Spleen (tissue), 7 donors: ENCODE measurements around the gene ABCA3.

Experiments
- POLR2A ChIP-seq, 3 donors: fragments of 450-650 bp; IDR thresholded peaks; one replicate each; pipeline ENCODE4 v1.5.1; 2017; ENCODE audit warnings: antibody characterized with exemption in 3 of 3, mild to moderate bottlenecking in 1 of 3
- POLR2AphosphoS5 ChIP-seq, 3 donors: sonication (generic); formaldehyde crosslinking; IDR thresholded peaks; one replicate each; pipeline ENCODE4 v1.5.1; 2017; ENCODE audit warnings: antibody characterized with exemption in 3 of 3
- TF ChIP-seq, protein P1 (sequence below), 11 experiments: fragments of 200-600 bp in 7 of 11; fragments of 450-650 bp in 4 of 11; sonication (generic) in 4 of 11; IDR thresholded peaks in 8 of 11; conservative IDR thresholded peaks in 3 of 11; 1 replicate in 7 of 11; 2 replicates in 4 of 11; pipeline versions ENCODE4 v1.4.0 to v1.8.0; 2016 to 2021; ENCODE audit warnings: antibody characterized with exemption in 11 of 11, inconsistent platforms in 4 of 11, mild to moderate bottlenecking in 1 of 11
- donor health status: DM: no; HTN: no; CAD: no; lungs with moderate emphysema.
- donor health status: DM: no; HTN: no; CAD: no.
- donor health status: DM: no; HTN: no; CAD: no.

DNA sequence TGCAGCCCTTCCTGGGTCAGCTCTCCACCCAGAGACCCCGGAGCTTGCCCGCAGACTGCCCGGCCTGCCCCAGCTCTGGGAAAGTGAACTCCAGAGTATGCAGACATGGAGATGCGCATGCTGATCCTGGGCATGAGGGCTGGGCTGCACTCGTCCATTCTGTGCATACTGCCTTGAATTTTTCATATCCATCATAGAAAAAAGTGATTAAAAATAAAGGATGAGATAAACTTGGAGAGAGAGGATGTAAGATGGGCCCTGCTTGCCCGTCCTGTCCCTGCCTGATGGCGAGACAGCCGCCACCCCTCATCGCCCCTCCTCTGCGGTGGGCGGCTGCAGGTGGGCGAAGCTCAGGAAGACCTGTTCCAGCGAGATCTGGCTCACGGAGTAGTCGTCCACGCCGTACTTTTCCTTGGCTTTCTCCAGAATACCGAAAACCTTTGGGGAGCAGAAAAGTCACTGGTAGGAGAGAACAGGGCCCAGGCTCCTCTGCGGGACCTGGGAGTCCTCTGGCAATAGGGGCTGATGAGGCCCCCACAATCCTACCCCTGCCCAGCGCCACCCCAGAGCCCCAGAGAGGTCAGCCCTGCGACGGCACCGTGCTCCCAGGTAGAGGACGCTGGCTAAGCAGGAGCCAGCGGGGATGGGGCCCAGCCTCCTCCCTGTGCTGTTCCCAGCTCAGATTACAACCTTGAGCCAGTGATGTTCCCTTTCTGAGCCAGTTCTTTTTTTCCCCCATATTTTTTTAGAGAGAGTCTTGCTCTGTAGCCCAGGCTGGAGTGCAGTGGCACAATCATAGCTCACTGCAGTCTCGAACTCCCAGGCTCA lies 63.9 kb downstream of the ABCA3 start:
- TF ChIP-seq, protein P1, sequence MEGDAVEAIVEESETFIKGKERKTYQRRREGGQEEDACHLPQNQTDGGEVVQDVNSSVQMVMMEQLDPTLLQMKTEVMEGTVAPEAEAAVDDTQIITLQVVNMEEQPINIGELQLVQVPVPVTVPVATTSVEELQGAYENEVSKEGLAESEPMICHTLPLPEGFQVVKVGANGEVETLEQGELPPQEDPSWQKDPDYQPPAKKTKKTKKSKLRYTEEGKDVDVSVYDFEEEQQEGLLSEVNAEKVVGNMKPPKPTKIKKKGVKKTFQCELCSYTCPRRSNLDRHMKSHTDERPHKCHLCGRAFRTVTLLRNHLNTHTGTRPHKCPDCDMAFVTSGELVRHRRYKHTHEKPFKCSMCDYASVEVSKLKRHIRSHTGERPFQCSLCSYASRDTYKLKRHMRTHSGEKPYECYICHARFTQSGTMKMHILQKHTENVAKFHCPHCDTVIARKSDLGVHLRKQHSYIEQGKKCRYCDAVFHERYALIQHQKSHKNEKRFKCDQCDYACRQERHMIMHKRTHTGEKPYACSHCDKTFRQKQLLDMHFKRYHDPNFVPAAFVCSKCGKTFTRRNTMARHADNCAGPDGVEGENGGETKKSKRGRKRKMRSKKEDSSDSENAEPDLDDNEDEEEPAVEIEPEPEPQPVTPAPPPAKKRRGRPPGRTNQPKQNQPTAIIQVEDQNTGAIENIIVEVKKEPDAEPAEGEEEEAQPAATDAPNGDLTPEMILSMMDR (IDR thresholded peaks at IDR 0.05 in 8 of 11, conservative IDR thresholded peaks at IDR 0.05 in 3 of 11), result no peak
- TF ChIP-seq POLR2A (IDR thresholded peaks at IDR 0.05) (no peak), POLR2AphosphoS5 (IDR thresholded peaks at IDR 0.05) (peak in 1 of 3 donors; percentile 5)
